ENCODE data around the gene AMZ1. TPM values are rescaled to one million over a fixed set of nuclear protein-coding genes. Genes with fewer than 3 reads are reported as not detected.
A peak's percentile ranks its signal among the peaks of the same experiment; 100 is the strongest.

The AMZ1 gene
- total RNA-seq, 1 donor from 2014 or later, result 0.05 TPM

DNA sequence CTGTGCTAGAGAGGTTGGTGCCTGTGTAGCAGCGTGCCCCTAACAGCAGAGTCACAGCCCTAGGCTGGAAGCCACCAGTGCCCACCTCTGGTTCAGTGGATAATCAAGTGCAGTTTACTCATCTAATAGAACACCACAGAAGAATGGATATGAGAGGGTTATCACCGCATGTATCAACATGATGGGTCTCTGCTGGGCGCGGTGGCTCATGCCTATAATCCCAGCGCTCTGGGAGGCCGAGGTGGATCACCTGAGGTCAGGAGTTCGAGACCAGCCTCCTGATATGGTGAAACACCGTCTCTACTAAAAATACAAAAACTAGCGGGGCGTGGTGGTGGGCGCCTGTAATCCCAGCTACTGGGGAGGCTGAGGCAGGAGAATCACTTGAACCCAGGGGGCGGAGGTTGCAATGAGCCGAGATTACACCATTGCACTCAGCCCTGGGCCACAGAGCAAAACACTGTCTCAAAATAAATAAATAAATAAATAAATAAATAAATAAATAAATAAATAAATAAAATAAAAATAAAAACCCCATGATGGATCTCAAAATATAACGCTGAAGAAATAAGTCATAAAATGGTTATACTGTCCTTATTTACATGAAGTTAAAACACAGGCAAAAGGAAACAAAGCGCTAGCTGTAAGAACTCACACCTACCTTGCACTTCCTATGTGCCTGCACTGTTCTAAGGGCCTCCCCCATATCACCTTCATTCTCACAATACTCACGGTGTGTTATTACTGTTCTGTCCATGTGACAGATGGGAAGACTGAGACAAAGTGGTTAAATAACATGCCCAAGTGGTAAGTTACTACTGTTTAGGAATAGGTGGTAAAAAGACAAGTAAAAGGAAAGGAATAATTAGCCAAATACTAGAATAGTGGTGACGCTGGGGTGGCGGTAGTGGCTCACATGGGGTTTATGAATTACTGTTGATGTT lies 70.9 kb downstream of the AMZ1 start:
- DNase-seq (no peak), ATAC-seq (no peak)
- intact Hi-C loops (cut with micrococcal nuclease), result no loop called here

DNA sequence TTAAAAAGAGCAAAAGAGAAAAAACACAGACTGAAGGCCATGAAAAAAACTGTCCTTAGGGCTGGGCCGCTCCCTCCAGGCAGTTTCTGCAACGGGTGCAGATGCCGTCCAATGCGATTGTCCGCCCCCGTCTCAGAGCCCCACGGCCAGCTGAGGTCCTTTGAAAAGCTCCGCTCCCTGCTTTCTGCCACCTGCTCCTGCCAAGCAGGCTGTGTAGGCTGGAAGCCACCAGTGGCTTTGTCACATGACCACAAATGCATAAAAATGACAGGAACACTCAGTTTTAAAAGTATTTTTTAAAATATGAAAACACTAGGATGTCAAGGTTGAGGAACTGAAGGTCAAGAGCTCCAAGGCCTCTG lies 71.7 kb downstream of the AMZ1 start:
- intact Hi-C loops (cut with micrococcal nuclease), result loop anchor here (10.0 kb wide), 1 partner anchor 85 kb away; the partner anchor contains the start of gene GNA12
- DNase-seq (peak; percentile 43), ATAC-seq (peak; percentile 8)

DNA sequence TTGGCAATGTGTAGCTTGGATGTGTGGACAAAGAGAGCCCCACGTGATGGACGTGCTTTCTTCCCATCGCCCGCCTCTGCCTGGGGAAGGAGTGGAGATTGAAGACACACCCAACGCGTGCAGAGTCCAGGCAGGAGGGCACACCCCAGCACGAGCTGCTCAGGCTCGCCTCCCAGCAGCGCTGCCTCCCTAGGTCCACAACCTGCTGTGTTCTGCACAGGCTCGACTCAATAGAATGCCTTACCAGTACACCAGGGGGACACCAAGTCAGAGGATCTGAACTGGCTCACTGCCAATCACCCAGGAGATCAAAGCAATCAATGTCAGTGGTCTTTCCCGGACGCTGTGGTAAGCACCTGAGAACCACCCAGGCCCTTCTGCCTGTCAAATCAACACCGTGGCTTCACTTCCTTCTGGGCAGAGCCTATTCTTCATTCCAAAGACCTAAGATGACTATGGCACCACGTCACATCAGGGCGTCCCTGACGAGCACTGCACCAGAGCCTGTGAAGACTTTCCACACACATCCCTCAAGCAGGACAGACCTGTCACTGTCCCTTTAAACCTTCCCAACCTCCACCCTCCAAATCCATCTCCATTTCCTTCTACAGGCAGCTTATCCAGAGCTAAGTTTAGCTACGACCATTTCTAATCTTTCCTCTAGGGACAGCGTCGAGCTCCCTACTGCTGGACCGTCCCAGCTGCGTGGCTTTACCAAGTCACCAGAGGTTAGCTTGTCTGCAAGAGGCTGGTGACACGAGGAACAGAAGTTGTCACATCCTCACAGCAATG lies 72.3 kb downstream of the AMZ1 start:
- intact Hi-C loops (cut with micrococcal nuclease), result loop anchor here (10.0 kb wide), 1 partner anchor 85 kb away; the partner anchor contains the start of gene GNA12
- ATAC-seq (peak; percentile 77), DNase-seq (peak; percentile 64)

DNA sequence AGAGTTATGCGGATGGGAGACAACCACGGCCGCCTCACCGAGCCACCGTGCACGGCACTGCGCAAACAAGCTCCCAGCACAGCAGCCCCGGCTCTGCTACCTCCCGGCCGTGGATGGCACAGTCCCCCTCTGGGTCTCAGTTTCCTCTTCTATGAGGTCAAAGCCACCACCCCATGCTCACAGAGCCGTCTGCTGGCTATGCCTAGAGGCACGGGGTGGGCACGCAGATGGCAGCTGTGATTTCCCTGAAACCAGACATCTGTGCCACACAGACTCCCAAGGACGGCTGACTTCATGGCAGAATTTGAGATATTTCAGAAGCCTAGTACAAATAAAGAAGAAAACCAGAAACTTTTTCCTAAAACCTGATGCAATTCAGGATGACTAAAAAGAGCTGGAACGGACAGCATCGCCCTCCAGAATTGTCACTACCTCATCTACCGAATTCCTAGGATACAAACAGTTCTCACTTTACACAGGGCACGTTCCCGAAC lies 73.2 kb downstream of the AMZ1 start:
- peak; percentile 37 for DNase-seq
- intact Hi-C loops (cut with micrococcal nuclease), result loop anchor here (10.0 kb wide), 1 partner anchor 84 kb away; the partner anchor contains the start of gene GNA12
- no peak for ATAC-seq

- no peak for ATAC-seq
- DNase-seq, result no peak
- intact Hi-C loops (cut with micrococcal nuclease), result loop anchor here (10.0 kb wide), 1 partner anchor 83 kb away; the partner anchor contains the start of gene GNA12
These were observed 73.9 kb downstream of the AMZ1 start for GRCh38 chr7:2761801-2762497.

DNA sequence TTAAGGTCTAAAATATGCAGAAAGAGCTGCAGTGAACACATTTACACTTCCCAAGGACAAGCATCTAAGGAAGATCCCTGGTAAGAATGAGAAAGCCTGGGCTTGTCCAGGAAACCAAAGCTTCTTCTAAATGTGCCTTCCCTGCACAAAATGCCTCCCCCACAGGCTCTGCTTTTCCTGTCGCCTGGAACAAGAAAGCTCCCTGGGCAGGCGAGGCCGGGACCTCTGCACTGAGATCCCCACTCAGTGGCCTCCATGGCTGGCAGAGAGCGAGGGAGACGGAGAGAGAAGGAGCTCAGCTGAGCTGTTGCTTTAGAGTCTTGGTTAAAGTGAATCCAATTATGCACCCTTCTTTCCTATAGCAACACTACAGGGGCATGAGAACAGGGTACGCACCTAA lies 75.6 kb downstream of the AMZ1 start:
- no peak for DNase-seq
- ATAC-seq, result no peak
- intact Hi-C loops (cut with micrococcal nuclease), result loop anchor here (10.0 kb wide), 1 partner anchor 81 kb away; the partner anchor contains the start of gene GNA12

DNA sequence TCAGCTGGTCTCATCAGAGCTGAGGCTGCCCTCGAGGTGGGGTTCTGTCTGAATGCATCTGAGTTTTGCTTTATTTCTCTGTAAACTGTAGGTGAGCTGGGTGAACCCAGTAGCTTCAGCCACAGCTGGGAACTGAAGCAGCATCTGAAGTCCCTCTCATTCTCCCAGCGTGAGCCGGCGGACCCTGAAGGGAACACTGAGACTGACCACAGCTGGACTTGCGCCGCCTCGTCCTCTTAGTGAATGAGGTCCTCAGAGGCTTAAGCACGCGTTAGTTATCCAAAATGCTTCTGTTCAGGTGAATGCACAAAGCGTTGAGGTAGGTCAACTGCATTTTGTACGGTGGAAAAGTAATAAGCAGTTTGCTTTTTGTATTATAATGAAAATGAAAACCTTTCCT lies 76.6 kb downstream of the AMZ1 start:
- ATAC-seq, result no peak
- intact Hi-C loops (cut with micrococcal nuclease), result loop anchor here (10.0 kb wide), 1 partner anchor 80 kb away; the partner anchor contains the start of gene GNA12
- no peak for DNase-seq

Other genes with a start within 250 kb of the AMZ1 start
- gene GRIFIN, start 211.8 kb upstream of the AMZ1 start, total RNA-seq, result not detected
- gene LFNG, start 168.4 kb upstream of the AMZ1 start, total RNA-seq, result 6.4 TPM
- gene BRAT1, start 132.7 kb upstream of the AMZ1 start, total RNA-seq, result 16.5 TPM
- gene IQCE, start 129.2 kb upstream of the AMZ1 start, total RNA-seq, result 11.9 TPM
- 10.5 TPM for gene TTYH3, start 56.2 kb upstream of the AMZ1 start, total RNA-seq
- 40.4 TPM for gene GNA12, start 156.1 kb downstream of the AMZ1 start, total RNA-seq